NCI-H2107 (cell line): ENCODE data around the gene TWSG1.
"Not testable (repeated sequence)": the region's sequence is repeated elsewhere in the genome, so short reads cannot be mapped to it uniquely, and the experiment has no call there.

Experiments used
- DNase-seq: peaks from one replicate; lab custom pipeline; 2025; lab: John Stamatoyannopoulos, UW

TWSG1 gene

DNA sequence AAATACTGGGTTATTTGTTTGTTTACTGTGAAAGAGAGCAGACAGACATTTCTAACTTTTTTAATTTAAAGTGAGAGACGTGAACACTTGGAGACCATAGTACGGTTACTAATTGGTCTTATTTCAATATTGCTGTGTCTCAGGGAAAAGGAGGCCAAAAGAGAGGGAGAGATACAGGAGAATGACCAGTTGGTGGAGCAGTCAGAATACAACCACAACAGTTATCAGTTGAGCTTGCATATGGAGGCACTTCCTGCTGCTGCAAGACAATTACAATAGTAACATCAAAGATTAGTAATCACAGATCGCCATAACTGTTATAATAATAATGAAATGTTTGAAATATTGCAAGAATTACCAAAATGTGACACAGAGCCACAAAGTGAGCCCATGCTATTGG, 58.2 kb downstream of the TWSG1 start:
- DNase-seq: no peak

DNA sequence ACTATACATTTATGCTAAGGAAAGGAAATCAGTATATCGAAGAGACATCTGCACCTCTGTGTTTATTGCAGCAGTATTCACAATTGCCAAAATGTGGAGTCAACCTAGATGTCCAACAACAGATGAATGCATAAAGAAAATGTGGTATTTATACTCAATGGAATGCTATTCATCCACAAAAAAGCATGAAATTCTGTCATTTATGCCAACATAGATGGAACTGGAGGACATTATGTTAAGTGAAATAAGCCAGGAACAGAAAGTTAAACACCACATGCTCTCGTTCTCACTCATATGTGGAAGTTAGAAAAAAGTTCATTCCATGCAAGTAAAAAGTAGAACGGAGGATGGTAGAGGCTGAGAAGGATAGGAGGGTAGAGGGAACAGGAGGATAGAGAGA, 59.5 kb downstream of the TWSG1 start:
- no peak for DNase-seq

DNA sequence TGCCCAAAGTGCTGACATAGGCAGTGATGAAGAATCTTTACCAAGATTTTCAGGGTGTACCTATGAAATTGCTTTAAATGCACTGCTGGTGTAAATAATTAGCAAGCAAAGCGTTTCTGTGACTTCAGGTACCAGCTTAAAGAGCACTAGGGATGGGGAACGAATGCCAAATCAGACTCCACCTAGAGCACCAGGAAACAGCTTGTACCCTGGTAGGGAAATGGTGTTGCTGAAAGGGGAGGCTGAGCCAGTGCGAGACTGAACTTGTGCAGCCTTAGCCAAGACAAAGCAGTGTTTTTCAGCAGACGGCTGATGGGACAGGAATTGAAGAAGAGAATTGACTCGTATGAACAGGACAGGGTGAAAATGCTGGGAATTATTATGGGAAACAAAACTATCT, 65.6 kb downstream of the TWSG1 start:
- DNase-seq: no peak

DNA sequence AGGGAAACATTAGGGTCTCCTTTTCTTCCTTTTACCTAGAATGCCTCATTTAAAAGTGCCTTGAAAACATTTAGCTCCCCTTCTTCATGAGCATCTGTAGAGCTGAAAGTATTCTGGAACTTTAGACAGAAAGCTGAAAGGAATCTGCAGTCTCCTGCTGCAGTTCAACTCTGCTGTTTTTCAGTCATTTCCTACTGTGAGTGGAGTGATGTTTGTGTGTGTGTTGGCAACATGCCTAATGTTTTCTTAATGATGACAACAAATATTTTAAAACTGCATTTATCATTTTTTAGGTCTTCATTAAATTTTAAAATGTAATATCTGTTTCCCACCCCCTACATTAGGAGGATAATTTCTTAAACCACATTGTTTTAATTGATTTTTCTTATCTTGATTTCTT, 66.6 kb downstream of the TWSG1 start:
- no peak for DNase-seq

- not testable (repeated sequence) for DNase-seq
Measured at GRCh38 chr18:9402358-9403007, 67.9 kb downstream of the TWSG1 start.

- DNase-seq: no peak
Measured at GRCh38 chr18:9403795-9404564, 69.4 kb downstream of the TWSG1 start.

GRCh38 chr18:9404565-9405060, 70.0 kb downstream of the TWSG1 start:
- DNase-seq: no peak

DNA sequence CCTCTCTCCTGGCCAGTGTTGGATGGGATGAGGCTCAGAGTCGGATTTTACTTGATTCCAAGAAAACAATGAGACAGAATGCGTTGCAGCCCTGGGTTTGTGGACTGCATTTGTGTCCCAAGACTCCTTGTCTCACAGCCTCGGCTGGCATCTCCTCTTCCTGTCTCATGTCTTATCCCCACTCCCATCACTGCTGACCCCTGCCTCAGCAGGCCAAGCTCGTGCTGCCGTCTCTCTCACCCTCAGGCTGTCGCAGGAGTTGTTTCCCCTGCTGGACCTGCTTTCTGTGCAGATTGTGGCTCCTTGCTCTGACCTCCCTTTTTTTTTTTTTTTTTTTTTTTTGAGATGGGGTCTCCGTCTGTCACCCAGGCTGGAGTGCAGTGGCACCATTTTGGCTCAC, 70.6 kb downstream of the TWSG1 start:
- no peak for DNase-seq

DNA sequence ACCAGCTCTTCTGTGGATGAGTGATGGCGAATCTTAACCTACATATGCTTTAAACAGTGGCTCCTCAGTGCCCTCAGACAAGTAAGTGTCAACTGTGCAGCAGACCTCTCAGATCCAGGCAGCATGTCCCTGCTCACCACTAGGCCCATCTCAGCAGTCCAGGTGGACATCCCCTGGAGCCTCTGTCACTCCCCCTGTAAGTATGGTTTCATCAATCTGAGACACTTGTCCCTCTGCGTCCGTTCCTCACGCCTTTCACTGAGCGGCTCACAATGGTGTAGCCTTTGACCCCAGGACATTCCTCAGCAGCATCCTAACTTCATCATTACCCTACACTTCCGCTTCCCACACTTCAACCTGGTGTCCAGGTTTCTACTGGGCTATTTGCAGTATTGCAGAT, 71.4 kb downstream of the TWSG1 start:
- no peak for DNase-seq

DNA sequence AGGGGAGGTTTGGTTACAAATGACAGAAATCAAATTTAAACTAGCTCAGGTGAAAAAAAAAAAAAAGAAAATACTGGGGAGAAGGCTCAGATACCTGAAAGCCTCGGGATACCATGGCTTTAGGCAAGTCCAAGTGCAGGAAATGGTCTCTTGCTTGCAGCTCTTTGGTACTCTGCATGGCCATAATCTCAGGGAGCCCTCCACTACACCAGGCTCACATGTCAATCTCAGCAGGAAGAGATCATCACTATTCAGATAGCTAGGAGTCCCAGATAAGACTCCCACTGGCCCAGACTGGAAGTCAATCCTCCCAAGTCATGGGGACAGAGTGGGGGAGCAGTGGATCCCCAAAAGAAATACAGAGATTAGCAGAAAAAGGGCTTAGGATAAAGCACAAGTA, 75.9 kb downstream of the TWSG1 start:
- DNase-seq: no peak

DNA sequence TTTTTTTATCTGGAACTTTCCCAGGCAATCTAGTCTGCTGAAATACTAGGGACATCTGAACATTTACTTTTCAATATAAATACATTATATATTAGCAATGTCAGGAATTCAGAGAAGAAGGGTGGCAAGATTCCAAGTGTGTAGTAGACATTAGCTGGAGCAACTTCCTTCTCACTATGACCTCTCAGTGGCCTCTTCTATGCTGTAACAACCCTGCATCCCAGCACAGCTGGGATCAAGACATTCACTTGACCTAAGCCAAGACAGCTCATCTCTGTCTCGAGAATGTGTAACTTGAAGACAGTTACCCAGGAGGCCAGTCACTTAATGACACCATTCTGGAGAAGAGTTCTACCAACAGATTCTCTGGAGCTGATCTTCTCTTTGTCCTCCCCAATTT, 79.0 kb downstream of the TWSG1 start:
- DNase-seq: no peak

DNA sequence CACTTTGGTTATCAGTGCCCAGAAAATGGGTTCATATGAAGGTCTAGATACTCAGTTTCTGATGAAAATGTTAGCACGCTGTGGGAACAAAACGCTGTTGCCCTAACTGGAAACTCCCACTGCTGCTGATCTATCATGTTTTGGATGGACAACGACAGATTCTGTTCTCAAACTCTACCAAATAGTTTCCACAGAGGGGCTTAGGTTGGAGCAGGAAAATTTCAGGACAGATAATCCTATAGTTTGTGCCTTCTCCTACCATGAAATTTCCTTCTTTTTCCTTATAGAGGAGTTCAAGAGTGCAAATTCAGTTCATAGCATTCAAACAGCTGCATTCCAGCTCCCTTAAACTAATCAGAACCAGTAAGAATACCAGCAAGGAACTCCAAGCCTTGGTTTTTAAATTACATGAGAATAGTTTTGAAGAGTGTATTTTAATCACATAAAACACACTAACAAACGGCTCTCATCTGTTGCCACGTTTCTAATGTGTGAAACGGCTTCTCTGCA, 82.0 kb downstream of the TWSG1 start:
- DNase-seq: no peak

- peak; percentile 8 for DNase-seq
Measured at GRCh38 chr18:9417073-9417851, 82.7 kb downstream of the TWSG1 start.

DNA sequence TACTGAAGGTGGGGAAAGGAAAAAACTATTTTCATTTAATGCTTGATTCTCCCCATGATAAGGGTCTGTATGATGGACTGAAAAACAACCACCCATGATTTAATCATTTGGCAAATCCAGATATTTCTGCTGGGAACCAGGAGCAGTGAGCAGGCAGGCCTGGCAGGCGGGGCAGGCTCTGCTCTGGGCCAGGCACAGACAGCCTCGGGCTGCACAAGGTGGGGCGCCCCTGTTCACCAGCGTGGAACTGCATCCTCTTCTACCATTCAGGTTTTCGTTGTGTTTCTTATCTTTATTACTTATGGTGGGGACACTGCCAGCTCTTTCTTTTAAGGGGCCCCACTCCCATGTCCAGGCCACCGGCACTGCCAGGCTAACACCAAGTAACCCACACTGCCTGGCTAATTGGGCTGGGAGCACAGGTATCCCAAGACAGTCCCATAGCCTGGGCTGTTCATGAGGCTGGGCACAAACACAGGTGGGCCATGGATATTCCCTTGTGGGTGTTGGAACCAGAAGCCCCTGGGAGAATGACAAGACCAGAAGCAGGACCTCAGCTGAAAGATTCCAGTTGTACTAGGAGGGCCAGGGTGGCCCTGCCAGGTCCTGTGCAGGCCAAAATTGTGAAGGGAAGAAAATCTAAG, 83.6 kb downstream of the TWSG1 start:
- DNase-seq: no peak

DNA sequence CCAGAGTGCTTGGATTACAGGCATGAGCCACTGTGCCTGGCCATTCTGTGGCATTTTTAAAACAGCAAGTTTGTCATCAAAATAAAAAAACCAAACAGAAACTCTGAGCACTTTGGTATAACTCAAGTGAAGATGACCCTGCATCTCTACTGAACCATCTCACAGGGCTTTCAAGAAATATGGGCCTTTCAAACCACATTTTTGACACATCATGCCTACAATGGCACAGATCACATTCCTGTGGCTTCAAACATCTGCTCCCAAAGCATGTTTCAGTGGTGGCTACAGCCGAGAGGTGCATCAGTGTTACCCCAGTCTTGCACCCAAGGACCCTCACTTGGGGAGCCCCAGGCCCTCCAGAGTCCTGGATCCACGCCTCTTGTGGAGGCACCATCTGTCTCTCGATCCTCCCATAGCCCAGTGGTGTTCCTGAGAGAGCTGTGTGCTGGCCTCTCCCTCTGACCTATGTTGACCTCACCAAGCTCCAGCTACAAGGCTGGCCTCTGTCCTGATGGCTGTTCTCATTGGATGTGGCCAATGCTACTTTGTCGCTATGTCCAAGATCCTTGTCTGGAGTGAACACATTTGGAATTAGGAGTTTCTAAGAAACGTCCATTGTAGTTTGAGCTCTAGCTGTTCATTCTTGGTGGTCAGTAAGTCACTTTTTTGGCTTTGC, 85.5 kb downstream of the TWSG1 start:
- no peak for DNase-seq

DNA sequence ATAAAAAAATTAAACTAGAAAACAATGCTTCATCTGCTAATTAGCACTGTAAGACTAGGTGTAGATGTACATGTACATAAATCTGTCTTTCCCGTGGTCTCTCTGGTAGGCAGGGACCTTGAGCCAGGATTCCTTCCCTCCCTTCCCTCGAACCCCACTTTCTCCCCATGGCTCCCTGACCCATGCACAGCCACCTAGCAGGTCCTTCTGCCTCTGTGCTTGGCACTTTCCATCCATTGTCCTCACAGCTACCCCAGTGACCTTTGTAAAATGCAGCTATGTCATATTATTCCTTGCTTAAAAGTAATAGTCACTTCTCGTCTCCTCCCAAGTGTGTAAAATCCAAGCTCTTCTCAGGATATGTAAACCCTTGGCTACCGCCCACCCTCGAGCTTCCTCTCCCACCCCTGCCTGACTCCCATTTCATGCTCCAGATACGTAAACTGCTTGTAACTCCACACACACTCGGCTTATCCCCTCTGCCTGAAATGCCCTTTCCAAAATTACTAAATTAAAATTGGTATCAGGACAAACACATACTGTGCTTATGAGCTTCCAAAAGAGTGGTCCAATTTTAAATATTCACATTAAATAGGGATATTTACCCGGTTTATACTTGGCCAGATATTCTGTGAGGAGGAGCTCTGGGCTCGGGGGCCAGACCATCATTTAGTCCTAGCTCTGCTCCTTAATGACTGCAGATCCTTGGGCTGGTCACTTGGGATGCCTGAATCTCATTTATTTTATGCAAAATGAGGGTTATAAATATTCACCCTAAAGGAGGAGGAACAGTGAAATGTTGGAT, 86.7 kb downstream of the TWSG1 start:
- no peak for DNase-seq

GRCh38 chr18:9421901-9422327, 87.3 kb downstream of the TWSG1 start:
- DNase-seq: no peak

DNA sequence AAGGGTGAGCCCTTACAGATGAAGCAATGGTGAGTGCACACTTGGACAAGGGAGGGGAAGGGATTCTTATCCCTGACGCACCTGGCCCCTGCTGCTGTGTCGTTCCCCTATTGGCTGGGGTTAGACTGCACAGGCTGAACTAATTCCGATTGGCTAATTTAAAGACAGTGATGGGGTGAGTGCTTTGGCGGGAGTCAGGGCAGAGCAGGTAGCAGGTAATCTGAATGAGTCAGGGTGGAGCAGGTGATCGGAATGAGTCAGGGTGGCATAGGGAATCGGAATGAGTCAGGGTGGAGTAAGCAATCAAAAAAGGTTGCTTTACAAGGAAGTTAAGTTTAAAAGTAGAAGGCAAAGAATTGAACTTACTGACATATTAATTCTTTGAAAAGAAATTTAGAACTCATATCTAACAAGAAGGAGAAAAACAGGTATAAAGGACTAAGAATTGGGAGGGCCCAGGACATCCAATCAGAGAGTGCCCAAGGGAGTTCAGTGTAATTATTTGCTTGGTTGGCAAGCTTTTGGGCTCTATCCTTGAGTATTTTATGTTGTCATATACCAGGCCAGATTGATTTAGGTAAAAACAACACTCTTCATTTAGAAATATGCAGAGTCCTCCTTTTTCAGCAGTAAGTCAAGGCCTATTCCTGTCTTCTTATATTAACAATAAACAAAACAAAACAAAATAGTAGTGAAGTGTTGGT, 88.4 kb downstream of the TWSG1 start:
- DNase-seq: no peak

GRCh38 chr18:9423648-9424047, 89.1 kb downstream of the TWSG1 start:
- DNase-seq: not testable (repeated sequence)

- DNase-seq: not testable (repeated sequence)
Measured at GRCh38 chr18:9424235-9424634, 89.7 kb downstream of the TWSG1 start.
